Sigmoid colon (tissue), 4 donors: Measurements from ENCODE around the gene GGACT.

Experiments used
- POLR2A ChIP-seq, 2 donors: fragments of 450-650 bp; IDR thresholded peaks; one replicate each; pipeline ENCODE4 v1.6.1; 2016; ENCODE audit warnings: antibody characterized with exemption in 2 of 2, mild to moderate bottlenecking in 2 of 2, moderate library complexity in 2 of 2
- POLR2AphosphoS5 ChIP-seq, 4 donors: sonication (generic); formaldehyde crosslinking; IDR thresholded peaks; one replicate each; pipeline ENCODE4 v1.6.1; 2017; ENCODE audit warnings: antibody characterized with exemption in 4 of 4
- TF ChIP-seq, protein P1 (sequence below), 4 experiments: fragments of 450-650 bp in 3 of 4; fragments of 200-600 bp in 1 of 4; IDR thresholded peaks; one replicate each; pipeline ENCODE4 v1.5.1; 2016 to 2019; ENCODE audit warnings: antibody characterized with exemption in 4 of 4, mild to moderate bottlenecking in 3 of 4, moderate library complexity in 2 of 4

DNA sequence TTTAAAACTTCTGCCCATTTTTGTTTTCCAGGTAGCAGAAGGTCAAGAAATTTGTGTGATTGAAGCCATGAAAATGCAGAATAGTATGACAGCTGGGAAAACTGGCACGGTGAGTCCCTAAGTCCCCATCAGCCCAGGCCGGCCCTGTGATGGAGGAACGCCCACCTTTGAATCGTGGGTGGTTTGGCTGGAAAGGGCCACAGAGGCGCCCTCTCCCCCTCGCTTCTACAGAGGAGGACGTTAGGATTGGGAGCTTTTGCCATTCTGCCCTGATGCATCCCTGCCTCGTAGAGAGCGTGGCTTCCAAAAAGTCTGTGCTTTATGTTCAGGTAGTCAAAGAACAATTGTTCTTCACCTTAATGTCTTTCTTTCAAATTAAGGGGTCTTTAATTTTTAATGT lies 60.9 kb downstream of the GGACT start:
- TF ChIP-seq, protein P1, sequence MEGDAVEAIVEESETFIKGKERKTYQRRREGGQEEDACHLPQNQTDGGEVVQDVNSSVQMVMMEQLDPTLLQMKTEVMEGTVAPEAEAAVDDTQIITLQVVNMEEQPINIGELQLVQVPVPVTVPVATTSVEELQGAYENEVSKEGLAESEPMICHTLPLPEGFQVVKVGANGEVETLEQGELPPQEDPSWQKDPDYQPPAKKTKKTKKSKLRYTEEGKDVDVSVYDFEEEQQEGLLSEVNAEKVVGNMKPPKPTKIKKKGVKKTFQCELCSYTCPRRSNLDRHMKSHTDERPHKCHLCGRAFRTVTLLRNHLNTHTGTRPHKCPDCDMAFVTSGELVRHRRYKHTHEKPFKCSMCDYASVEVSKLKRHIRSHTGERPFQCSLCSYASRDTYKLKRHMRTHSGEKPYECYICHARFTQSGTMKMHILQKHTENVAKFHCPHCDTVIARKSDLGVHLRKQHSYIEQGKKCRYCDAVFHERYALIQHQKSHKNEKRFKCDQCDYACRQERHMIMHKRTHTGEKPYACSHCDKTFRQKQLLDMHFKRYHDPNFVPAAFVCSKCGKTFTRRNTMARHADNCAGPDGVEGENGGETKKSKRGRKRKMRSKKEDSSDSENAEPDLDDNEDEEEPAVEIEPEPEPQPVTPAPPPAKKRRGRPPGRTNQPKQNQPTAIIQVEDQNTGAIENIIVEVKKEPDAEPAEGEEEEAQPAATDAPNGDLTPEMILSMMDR (IDR thresholded peaks at IDR 0.05), result no peak
- TF ChIP-seq POLR2AphosphoS5 (IDR thresholded peaks at IDR 0.05), result no peak
- TF ChIP-seq POLR2A (IDR thresholded peaks at IDR 0.05), result no peak
